Natural killer cell treated with Interleukin-12 subunit alpha and Interleukin-12 subunit beta and Interleukin-15 and Interleukin-18, amount 100 ng/mL, for 72 hours (primary cell): Measurements from ENCODE around the gene VPS13A. TPM values are rescaled to one million over a fixed set of nuclear protein-coding genes. Genes with fewer than 3 reads are reported as not detected.

Experiments
- ATAC-seq, 2 donors: fragments of 150-1000 bp; cut with Tn5 transposase in 1 of 2; sonication (Bioruptor Pico), chemical (Tn5 transposase) in 1 of 2; 2 replicates each; pipeline ENCODE4 v1.10.0; 2021
- DNase-seq: peaks from one replicate; pipeline ENCODE4 v3.0.0; 2022; ENCODE audit warnings: low spot score
- H3K27ac Mint-ChIP-seq, 2 donors: 1 replicate in 1 of 2; 2 replicates in 1 of 2; pipeline ENCODE4 v1.8.0; 2022; ENCODE audit warnings: mixed read lengths in 2 of 2, mild to moderate bottlenecking in 1 of 2, moderate library complexity in 1 of 2
- H3K27me3 Mint-ChIP-seq, 2 donors: 1 replicate in 1 of 2; 2 replicates in 1 of 2; pipeline ENCODE4 v1.8.0; 2022; ENCODE audit warnings: mixed read lengths in 2 of 2
- H3K36me3 Mint-ChIP-seq: one replicate; pipeline ENCODE4 v1.8.0; 2022; ENCODE audit warnings: mixed read lengths
- H3K4me1 Mint-ChIP-seq, 2 donors: 1 replicate in 1 of 2; 2 replicates in 1 of 2; pipeline ENCODE4 v1.8.0; 2022; ENCODE audit warnings: low read depth in 2 of 2, mixed read lengths in 2 of 2, mild to moderate bottlenecking in 1 of 2
- H3K4me3 Mint-ChIP-seq: one replicate; pipeline ENCODE4 v1.8.0; 2022; ENCODE audit warnings: mixed read lengths
- H3K9me3 Mint-ChIP-seq: 2 replicates; pipeline ENCODE4 v1.8.0; 2022; ENCODE audit warnings: mixed read lengths
- total RNA-seq, 2 donors: library from RNA; stranded (reverse); gene quantifications; one replicate each; pipeline ENCODE4 v1.2.3, GENCODE V29; 2022

The VPS13A gene
- 10 to 100 TPM; 34.2 to 60.9 TPM for total RNA-seq

- peak; percentile 94 for ATAC-seq
- H3K9me3 Mint-ChIP-seq: no peaks in the 10 kb centered on the region
- H3K4me1 Mint-ChIP-seq: peaks cover 19 to 20% of the 10 kb centered on the region in 2 donors
- no peaks in the 10 kb centered on the region for H3K36me3 Mint-ChIP-seq
- H3K4me3 Mint-ChIP-seq: peak within 1 kb of the TSS; percentile 98
- H3K27ac Mint-ChIP-seq: peak within 1 kb of the TSS; percentile 86 to 90
- H3K27me3 Mint-ChIP-seq: no peaks in the 10 kb centered on the region
- DNase-seq: peak; percentile 94
These were observed at the start of gene VPS13A for GRCh38 chr9:77177143-77177893. Gene VPS13A (plus strand): TSS chr9:77177534. CDS start chr9:77177705, 171 bp downstream.

- no peak overlapping the region for H3K4me3 Mint-ChIP-seq
- H3K27me3 Mint-ChIP-seq: peaks cover 17 to 47% of the 10 kb centered on the region in 2 donors
These were observed 49.1 kb upstream of the VPS13A start for GRCh38 chr9:77128125-77128789.

GRCh38 chr9:77131399-77131798 lies 45.9 kb upstream of the VPS13A start:
- ATAC-seq (no peak), DNase-seq (no peak)
- Mint-ChIP-seq H3K27ac (no peak overlapping the region), H3K4me3 (no peak overlapping the region), H3K9me3 (no peaks in the 10 kb centered on the region), H3K4me1 (no peaks in the 10 kb centered on the region), H3K36me3 (no peaks in the 10 kb centered on the region), H3K27me3 (peaks cover 16 to 41% of the 10 kb centered on the region in 2 donors)

More at GRCh38 chr9:77128125-77128789, 49.1 kb upstream of the VPS13A start:
- Mint-ChIP-seq H3K27ac (no peak overlapping the region), H3K9me3 (no peaks in the 10 kb centered on the region), H3K36me3 (no peaks in the 10 kb centered on the region), H3K4me1 (no peaks in the 10 kb centered on the region)
- ATAC-seq (peak in 1 of 2 donors; percentile 36), DNase-seq (no peak)

GRCh38 chr9:77133011-77133410 lies 44.3 kb upstream of the VPS13A start:
- ATAC-seq: no peak
- Mint-ChIP-seq H3K27ac (no peak overlapping the region), H3K36me3 (no peaks in the 10 kb centered on the region), H3K4me1 (no peaks in the 10 kb centered on the region), H3K9me3 (no peaks in the 10 kb centered on the region), H3K4me3 (no peak overlapping the region), H3K27me3 (peaks cover 16 to 41% of the 10 kb centered on the region in 2 donors)
- no peak for DNase-seq

- H3K9me3 Mint-ChIP-seq: no peaks in the 10 kb centered on the region
- peaks cover 11 to 27% of the 10 kb centered on the region in 2 donors for H3K27me3 Mint-ChIP-seq
- no peaks in the 10 kb centered on the region for H3K4me1 Mint-ChIP-seq
- ATAC-seq (no peak), DNase-seq (no peak)
- no peak overlapping the region for H3K4me3 Mint-ChIP-seq
- no peaks in the 10 kb centered on the region for H3K36me3 Mint-ChIP-seq
- H3K27ac Mint-ChIP-seq: no peak overlapping the region
These were observed 35.0 kb upstream of the VPS13A start for GRCh38 chr9:77142366-77142765.

- ATAC-seq (no peak), DNase-seq (no peak)
- Mint-ChIP-seq H3K4me1 (no peaks in the 10 kb centered on the region), H3K27me3 (peaks cover 18 to 28% of the 10 kb centered on the region in 2 donors), H3K9me3 (no peaks in the 10 kb centered on the region), H3K27ac (no peak overlapping the region), H3K36me3 (no peaks in the 10 kb centered on the region), H3K4me3 (no peak overlapping the region)
These were observed 27.5 kb upstream of the VPS13A start for GRCh38 chr9:77149879-77150278.

GRCh38 chr9:77152289-77152688 lies 25.0 kb upstream of the VPS13A start:
- DNase-seq: no peak
- Mint-ChIP-seq H3K4me3 (no peak overlapping the region), H3K27ac (no peak overlapping the region), H3K27me3 (peaks cover 16 to 26% of the 10 kb centered on the region in 2 donors), H3K36me3 (no peaks in the 10 kb centered on the region), H3K4me1 (no peaks in the 10 kb centered on the region), H3K9me3 (no peaks in the 10 kb centered on the region)
- ATAC-seq: no peak

- DNase-seq (no peak), ATAC-seq (no peak)
- Mint-ChIP-seq H3K36me3 (no peaks in the 10 kb centered on the region), H3K27ac (no peak overlapping the region), H3K4me3 (no peak overlapping the region), H3K9me3 (no peaks in the 10 kb centered on the region), H3K27me3 (peaks cover 23 to 26% of the 10 kb centered on the region in 2 donors), H3K4me1 (no peaks in the 10 kb centered on the region)
These were observed 20.5 kb upstream of the VPS13A start for GRCh38 chr9:77156646-77157371.

GRCh38 chr9:77158772-77159513 lies 18.4 kb upstream of the VPS13A start:
- ATAC-seq: no peak
- no peaks in the 10 kb centered on the region for H3K36me3 Mint-ChIP-seq
- H3K4me3 Mint-ChIP-seq: no peak overlapping the region

GRCh38 chr9:77161191-77161590 lies 16.1 kb upstream of the VPS13A start:
- Mint-ChIP-seq H3K27me3 (peaks cover 14 to 17% of the 10 kb centered on the region in 2 donors), H3K36me3 (no peaks in the 10 kb centered on the region), H3K27ac (no peak overlapping the region), H3K9me3 (no peaks in the 10 kb centered on the region), H3K4me3 (no peak overlapping the region), H3K4me1 (no peaks in the 10 kb centered on the region)
- ATAC-seq: no peak
- DNase-seq: no peak

More at GRCh38 chr9:77158772-77159513, 18.4 kb upstream of the VPS13A start:
- Mint-ChIP-seq H3K27me3 (peaks cover 14 to 17% of the 10 kb centered on the region in 2 donors), H3K27ac (no peak overlapping the region), H3K9me3 (no peaks in the 10 kb centered on the region), H3K4me1 (no peaks in the 10 kb centered on the region)
- DNase-seq: no peak

- H3K36me3 Mint-ChIP-seq: no peaks in the 10 kb centered on the region
- no peaks in the 10 kb centered on the region for H3K9me3 Mint-ChIP-seq
- ATAC-seq (no peak), DNase-seq (no peak)
- H3K4me3 Mint-ChIP-seq: no peak overlapping the region
- H3K27ac Mint-ChIP-seq: no peak overlapping the region
- H3K4me1 Mint-ChIP-seq: no peaks in the 10 kb centered on the region
- peaks cover 14 to 17% of the 10 kb centered on the region in 2 donors for H3K27me3 Mint-ChIP-seq
These were observed 15.4 kb upstream of the VPS13A start for GRCh38 chr9:77161966-77162365.

GRCh38 chr9:77162366-77162765 lies 15.0 kb upstream of the VPS13A start:
- DNase-seq (no peak), ATAC-seq (no peak)
- Mint-ChIP-seq H3K4me1 (no peaks in the 10 kb centered on the region), H3K27me3 (peaks cover 14 to 17% of the 10 kb centered on the region in 2 donors), H3K4me3 (no peak overlapping the region), H3K9me3 (no peaks in the 10 kb centered on the region), H3K36me3 (no peaks in the 10 kb centered on the region), H3K27ac (no peak overlapping the region)

- Mint-ChIP-seq H3K9me3 (no peaks in the 10 kb centered on the region), H3K27ac (no peak overlapping the region), H3K27me3 (peaks cover 14 to 17% of the 10 kb centered on the region in 2 donors), H3K4me3 (no peak overlapping the region), H3K36me3 (no peaks in the 10 kb centered on the region), H3K4me1 (no peaks in the 10 kb centered on the region)
- DNase-seq (no peak), ATAC-seq (no peak)
These were observed 13.4 kb upstream of the VPS13A start for GRCh38 chr9:77163884-77164283.
